Measurements from ENCODE around the gene DCHS1. TPM values are rescaled to one million over a fixed set of nuclear protein-coding genes. Genes with fewer than 3 reads are reported as not detected.
"Not testable (repeated sequence)": the region's sequence is repeated elsewhere in the genome, so short reads cannot be mapped to it uniquely, and the experiment has no call there.

DCHS1 gene, protein sequence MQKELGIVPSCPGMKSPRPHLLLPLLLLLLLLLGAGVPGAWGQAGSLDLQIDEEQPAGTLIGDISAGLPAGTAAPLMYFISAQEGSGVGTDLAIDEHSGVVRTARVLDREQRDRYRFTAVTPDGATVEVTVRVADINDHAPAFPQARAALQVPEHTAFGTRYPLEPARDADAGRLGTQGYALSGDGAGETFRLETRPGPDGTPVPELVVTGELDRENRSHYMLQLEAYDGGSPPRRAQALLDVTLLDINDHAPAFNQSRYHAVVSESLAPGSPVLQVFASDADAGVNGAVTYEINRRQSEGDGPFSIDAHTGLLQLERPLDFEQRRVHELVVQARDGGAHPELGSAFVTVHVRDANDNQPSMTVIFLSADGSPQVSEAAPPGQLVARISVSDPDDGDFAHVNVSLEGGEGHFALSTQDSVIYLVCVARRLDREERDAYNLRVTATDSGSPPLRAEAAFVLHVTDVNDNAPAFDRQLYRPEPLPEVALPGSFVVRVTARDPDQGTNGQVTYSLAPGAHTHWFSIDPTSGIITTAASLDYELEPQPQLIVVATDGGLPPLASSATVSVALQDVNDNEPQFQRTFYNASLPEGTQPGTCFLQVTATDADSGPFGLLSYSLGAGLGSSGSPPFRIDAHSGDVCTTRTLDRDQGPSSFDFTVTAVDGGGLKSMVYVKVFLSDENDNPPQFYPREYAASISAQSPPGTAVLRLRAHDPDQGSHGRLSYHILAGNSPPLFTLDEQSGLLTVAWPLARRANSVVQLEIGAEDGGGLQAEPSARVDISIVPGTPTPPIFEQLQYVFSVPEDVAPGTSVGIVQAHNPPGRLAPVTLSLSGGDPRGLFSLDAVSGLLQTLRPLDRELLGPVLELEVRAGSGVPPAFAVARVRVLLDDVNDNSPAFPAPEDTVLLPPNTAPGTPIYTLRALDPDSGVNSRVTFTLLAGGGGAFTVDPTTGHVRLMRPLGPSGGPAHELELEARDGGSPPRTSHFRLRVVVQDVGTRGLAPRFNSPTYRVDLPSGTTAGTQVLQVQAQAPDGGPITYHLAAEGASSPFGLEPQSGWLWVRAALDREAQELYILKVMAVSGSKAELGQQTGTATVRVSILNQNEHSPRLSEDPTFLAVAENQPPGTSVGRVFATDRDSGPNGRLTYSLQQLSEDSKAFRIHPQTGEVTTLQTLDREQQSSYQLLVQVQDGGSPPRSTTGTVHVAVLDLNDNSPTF (N-terminal part only)
- total RNA-seq: under 1 TPM; 0.80 to 0.90 TPM

- Mint-ChIP-seq H3K4me3 (peak within 1 kb of the TSS; percentile 51), H3K9me3 (no peaks in the 10 kb centered on the region), H3K27me3 (peaks cover 3% of the 10 kb centered on the region), H3K36me3 (no peaks in the 10 kb centered on the region), H3K4me1 (ENCODE audit: low read depth) (no peaks in the 10 kb centered on the region), H3K27ac (no peak within 1 kb of the TSS)
- ChIA-PET CTCF (no interaction called here), POLR2A (no interaction called here)
- peak; percentile 27 for DNase-seq
- intact Hi-C loops (cut with micrococcal nuclease): no loop called here
Observed at GRCh38 chr11:6655790-6656583, at the start of gene DCHS1. Gene DCHS1, minus strand, starts transcription at chr11:6655809. Its CDS starts 14,196 bp downstream, at chr11:6641613.

GRCh38 chr11:6703247-6704063, 47.8 kb upstream of the DCHS1 start:
- Mint-ChIP-seq H3K4me3 (no peak overlapping the region), H3K36me3 (no peaks in the 10 kb centered on the region), H3K27ac (no peak overlapping the region), H3K9me3 (no peaks in the 10 kb centered on the region), H3K4me1 (ENCODE audit: low read depth) (peaks cover 13% of the 10 kb centered on the region), H3K27me3 (no peaks in the 10 kb centered on the region)
- peak; percentile 55 for DNase-seq
- intact Hi-C loops (cut with micrococcal nuclease): loop anchor here (2.0 kb wide), 1 partner anchor 53 kb away; no protein-coding TSS in a partner anchor
- ChIA-PET CTCF (interaction anchor here (0.6 to 5.1 kb wide), 11 partner anchors 8 to 325 kb away, joined by 3 to 55 read pairs (median 5); partner anchors contain the start of gene MRPL17), POLR2A (no interaction called here)

GRCh38 chr11:6701955-6702354, 46.3 kb upstream of the DCHS1 start:
- CTCF ChIA-PET: interaction anchor here (0.6 to 4.9 kb wide), 8 partner anchors 9 to 171 kb away, joined by 3 to 19 read pairs (median 4); partner anchors contain the start of gene MRPL17
- H3K4me3 Mint-ChIP-seq, DNase-seq, POLR2A ChIA-PET, H3K36me3 Mint-ChIP-seq, H3K27ac Mint-ChIP-seq, H3K9me3 Mint-ChIP-seq, H3K27me3 Mint-ChIP-seq: not testable (repeated sequence)
- peaks cover 13% of the 10 kb centered on the region for H3K4me1 Mint-ChIP-seq (ENCODE audit: low read depth)
- intact Hi-C loops (cut with micrococcal nuclease): loop anchor here (2.0 kb wide), 1 partner anchor 55 kb away; no protein-coding TSS in a partner anchor

GRCh38 chr11:6695377-6695776, 39.8 kb upstream of the DCHS1 start:
- Mint-ChIP-seq H3K27ac (peak overlapping the region; percentile 57), H3K4me1 (ENCODE audit: low read depth) (peaks cover 42% of the 10 kb centered on the region), H3K4me3 (no peak overlapping the region), H3K27me3 (no peaks in the 10 kb centered on the region), H3K9me3 (no peaks in the 10 kb centered on the region), H3K36me3 (no peaks in the 10 kb centered on the region)
- DNase-seq: no peak
- ChIA-PET POLR2A (interaction anchor here (0.7 to 0.8 kb wide), 2 partner anchors 12 to 38 kb away, joined by 3 read pairs; partner anchors contain the start of gene MRPL17), CTCF (interaction anchor here (0.7 to 2.9 kb wide), 13 partner anchors 9 to 252 kb away, joined by 3 to 23 read pairs (median 4); no protein-coding TSS in a partner anchor)
- intact Hi-C loops (cut with micrococcal nuclease): loop anchor here (1.0 to 2.0 kb wide), 3 partner anchors 29 to 305 kb away; partner anchors contain the start of gene SMPD1

DNA sequence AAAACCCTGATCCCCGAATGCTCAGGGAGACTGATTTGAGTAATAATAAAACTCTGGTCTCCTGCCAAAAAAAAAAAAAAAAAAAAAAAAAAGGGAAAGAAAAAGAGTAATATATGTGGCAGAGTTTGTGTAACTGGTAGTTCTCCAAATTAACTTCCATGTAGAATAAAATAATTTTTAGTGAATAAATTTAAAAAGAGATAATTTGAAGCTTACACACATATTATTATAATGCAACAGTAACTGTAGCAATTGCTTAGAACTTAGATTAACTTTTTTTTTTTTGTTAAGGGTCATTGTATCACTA, 38.6 kb upstream of the DCHS1 start:
- peak overlapping the region; percentile 4 for H3K4me3 Mint-ChIP-seq
- POLR2A ChIA-PET: interaction anchor here (0.6 to 1.6 kb wide), 5 partner anchors 34 to 72 kb away, joined by 3 to 10 read pairs (median 3); no protein-coding TSS in a partner anchor
- CTCF ChIA-PET: interaction anchor here (0.6 to 1.6 kb wide), 9 partner anchors 8 to 315 kb away, joined by 3 to 6 read pairs (median 3); partner anchors contain the start of genes HPX and TPP1
- H3K36me3 Mint-ChIP-seq: no peaks in the 10 kb centered on the region
- H3K27me3 Mint-ChIP-seq: no peaks in the 10 kb centered on the region
- intact Hi-C loops (cut with micrococcal nuclease): loop anchor here (1.0 to 2.0 kb wide), 3 partner anchors 11 to 27 kb away; partner anchors contain the start of gene MRPL17
- H3K4me1 Mint-ChIP-seq (ENCODE audit: low read depth): peaks cover 42% of the 10 kb centered on the region
- H3K27ac Mint-ChIP-seq: peak overlapping the region; percentile 72
- no peaks in the 10 kb centered on the region for H3K9me3 Mint-ChIP-seq
- DNase-seq: no peak

DNA sequence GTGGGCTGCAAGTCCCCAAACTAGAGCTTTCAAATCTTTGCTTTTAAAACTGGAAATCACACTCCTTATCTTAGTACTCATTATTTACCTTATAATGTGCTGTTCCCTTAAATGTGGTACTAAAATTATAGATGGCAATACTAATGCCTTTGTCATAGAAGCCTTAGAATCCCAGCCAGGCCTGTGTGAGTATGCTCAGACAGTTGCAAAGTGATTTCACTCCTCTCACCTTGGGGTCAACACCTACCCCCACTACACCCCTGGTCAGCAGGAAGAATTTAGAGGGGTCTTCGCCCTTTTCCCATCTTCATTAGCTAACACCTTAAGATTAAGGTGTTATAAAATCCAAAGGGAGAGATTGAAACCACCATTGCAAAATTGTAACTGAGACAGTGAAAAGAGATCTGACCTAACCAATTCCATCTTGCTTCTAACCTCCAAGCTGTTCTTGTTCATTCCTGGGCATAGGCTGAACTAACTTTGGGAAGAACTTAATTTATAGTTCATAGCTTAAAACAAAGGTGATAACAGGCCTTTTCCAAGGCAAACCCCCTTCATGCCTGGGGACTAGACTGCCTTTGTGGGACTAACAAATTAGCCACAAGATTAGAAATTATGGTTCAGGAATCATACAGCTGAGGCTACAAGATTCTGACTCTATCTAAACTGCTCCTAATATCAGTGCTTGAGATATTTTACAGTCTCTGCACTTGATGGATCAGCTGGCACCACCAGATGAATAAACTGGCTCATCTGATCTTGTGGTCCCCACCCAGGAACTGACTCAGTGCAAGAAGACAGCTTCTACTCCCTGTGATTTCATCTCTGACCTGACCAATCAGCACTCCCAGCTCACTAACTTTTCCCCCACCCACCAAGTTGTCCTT, 38.0 kb upstream of the DCHS1 start:
- H3K36me3 Mint-ChIP-seq: no peaks in the 10 kb centered on the region
- POLR2A ChIA-PET: interaction anchor here (0.6 to 1.6 kb wide), 6 partner anchors 35 to 373 kb away, joined by 3 to 10 read pairs (median 4); partner anchors contain the start of gene CAVIN3

GRCh38 chr11:6692128-6692527, 36.5 kb upstream of the DCHS1 start:
- DNase-seq: no peak
- CTCF ChIA-PET: interaction anchor here (1.9 kb wide), 1 partner anchor 14 kb away, joined by 10 read pairs; no protein-coding TSS in a partner anchor
- Mint-ChIP-seq H3K27me3 (no peaks in the 10 kb centered on the region), H3K27ac (no peak overlapping the region), H3K36me3 (no peaks in the 10 kb centered on the region), H3K4me1 (ENCODE audit: low read depth) (peaks cover 52% of the 10 kb centered on the region), H3K4me3 (no peak overlapping the region), H3K9me3 (no peaks in the 10 kb centered on the region)
- POLR2A ChIA-PET: no interaction called here
- intact Hi-C loops (cut with micrococcal nuclease): no loop called here

More for the DNA sequence above, 38.0 kb upstream of the DCHS1 start:
- H3K4me1 Mint-ChIP-seq (ENCODE audit: low read depth): peaks cover 42% of the 10 kb centered on the region
- DNase-seq: peak; percentile 83
- intact Hi-C loops (cut with micrococcal nuclease): loop anchor here (1.0 to 2.0 kb wide), 3 partner anchors 10 to 27 kb away; partner anchors contain the start of gene MRPL17
- H3K9me3 Mint-ChIP-seq: no peaks in the 10 kb centered on the region
- CTCF ChIA-PET: interaction anchor here (0.6 to 1.6 kb wide), 9 partner anchors 9 to 314 kb away, joined by 3 to 6 read pairs (median 3); partner anchors contain the start of genes HPX and TPP1
- H3K27me3 Mint-ChIP-seq: no peaks in the 10 kb centered on the region
- H3K27ac Mint-ChIP-seq: peak overlapping the region; percentile 72
- H3K4me3 Mint-ChIP-seq: peak overlapping the region; percentile 4

- CTCF ChIA-PET: interaction anchor here (1.9 kb wide), 1 partner anchor 15 kb away, joined by 10 read pairs; no protein-coding TSS in a partner anchor
- intact Hi-C loops (cut with micrococcal nuclease); H3K27ac Mint-ChIP-seq; DNase-seq; H3K4me3 Mint-ChIP-seq; H3K36me3 Mint-ChIP-seq; H3K9me3 Mint-ChIP-seq; H3K27me3 Mint-ChIP-seq; POLR2A ChIA-PET: not testable (repeated sequence)
- H3K4me1 Mint-ChIP-seq (ENCODE audit: low read depth): peaks cover 41% of the 10 kb centered on the region
Observed at GRCh38 chr11:6690431-6691132, 35.0 kb upstream of the DCHS1 start.

DNA sequence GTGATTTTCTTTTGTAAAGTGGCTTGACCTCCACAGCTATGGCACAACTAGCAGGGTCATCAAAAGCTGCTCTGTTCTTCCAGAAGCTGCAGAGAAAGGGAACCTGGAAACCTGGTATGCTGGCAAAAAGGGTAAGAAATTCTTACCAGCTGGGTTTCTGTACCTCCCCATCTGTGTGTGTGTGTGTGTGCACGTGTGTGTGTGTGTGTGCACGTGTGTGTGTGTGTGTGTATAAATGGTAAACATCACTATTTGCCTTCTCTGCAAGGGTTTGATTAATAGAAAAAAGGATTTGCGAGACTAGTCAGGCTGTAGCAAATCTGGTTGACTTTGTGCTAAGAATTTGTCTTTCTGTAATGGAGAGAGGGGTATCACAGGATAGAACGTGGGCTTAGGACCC, 32.3 kb upstream of the DCHS1 start:
- Mint-ChIP-seq H3K36me3 (peaks cover 4% of the 10 kb centered on the region), H3K9me3 (no peaks in the 10 kb centered on the region), H3K27me3 (no peaks in the 10 kb centered on the region), H3K4me1 (ENCODE audit: low read depth) (peaks cover 23% of the 10 kb centered on the region), H3K27ac (no peak overlapping the region), H3K4me3 (no peak overlapping the region)
- CTCF ChIA-PET: interaction anchor here (0.6 to 1.7 kb wide), 7 partner anchors 9 to 157 kb away, joined by 3 to 7 read pairs (median 4); partner anchors contain the start of genes TAF10 and TPP1
- POLR2A ChIA-PET: no interaction called here
- no peak for DNase-seq
- intact Hi-C loops (cut with micrococcal nuclease): loop anchor here (10.0 kb wide), 1 partner anchor 273 kb away; the partner anchor contains the start of gene APBB1
